H9 (cell line): ENCODE results near the gene SFRP2. TPM values are rescaled to one million over a fixed set of nuclear protein-coding genes. Genes with fewer than 3 reads are reported as not detected.

ENCODE experiments used
- DNase-seq: peaks from one replicate; pipeline ENCODE4 v3.0.0-alpha.2; 2017
- H2AFZ ChIP-seq: one replicate; pipeline ENCODE4 v1.6.1; 2013; ENCODE audit warnings: mild to moderate bottlenecking, low read length, control low read depth, moderate library complexity
- H2AK5ac ChIP-seq: 2 replicates; pipeline ENCODE4 v1.6.1; 2013; ENCODE audit warnings: low read length, control low read depth, mixed read lengths; ENCODE audit not compliant: insufficient read length
- H2BK120ac ChIP-seq: one replicate; pipeline ENCODE4 v1.6.1; 2013; ENCODE audit warnings: low read depth, mild to moderate bottlenecking, low read length, control low read depth, inconsistent platforms; ENCODE audit not compliant: poor library complexity, severe bottlenecking
- H2BK12ac ChIP-seq: 2 replicates; pipeline ENCODE4 v1.6.1; 2013; ENCODE audit warnings: low read length, control low read depth, mixed read lengths, low read depth; ENCODE audit not compliant: insufficient read length
- H2BK15ac ChIP-seq: 2 replicates; pipeline ENCODE4 v1.6.1; 2013; ENCODE audit warnings: low read depth, low read length, control low read depth
- H2BK20ac ChIP-seq: one replicate; pipeline ENCODE4 v1.6.1; 2013; ENCODE audit warnings: low read depth, mild to moderate bottlenecking, low read length, control low read depth, inconsistent platforms; ENCODE audit not compliant: poor library complexity, severe bottlenecking
- H2BK5ac ChIP-seq: 2 replicates; pipeline ENCODE4 v1.6.1; 2013; ENCODE audit warnings: low read length, control low read depth, mixed read lengths; ENCODE audit not compliant: insufficient read length
- H3K14ac ChIP-seq: 2 replicates; pipeline ENCODE4 v1.6.1; 2013; ENCODE audit warnings: low read length, control low read depth; ENCODE audit not compliant: insufficient read depth
- H3K18ac ChIP-seq: 2 replicates; pipeline ENCODE4 v1.6.1; 2013; ENCODE audit warnings: low read depth, mild to moderate bottlenecking, mixed read lengths, low read length, control low read depth; ENCODE audit not compliant: insufficient read length
- H3K23ac ChIP-seq: 2 replicates; pipeline ENCODE4 v1.6.1; 2013; ENCODE audit warnings: low read length, control low read depth, mixed read lengths, low read depth; ENCODE audit not compliant: insufficient read length
- H3K23me2 ChIP-seq: 2 replicates; pipeline ENCODE4 v1.6.1; 2013; ENCODE audit warnings: low read depth, mild to moderate bottlenecking, mixed read lengths, low read length, control low read depth; ENCODE audit not compliant: insufficient read length, poor library complexity, severe bottlenecking
- H3K27ac ChIP-seq: 2 replicates; pipeline ENCODE4 v1.5.1; 2013; ENCODE audit warnings: low read length, control low read depth, mixed read lengths, low read depth; ENCODE audit not compliant: insufficient read length
- H3K27me3 ChIP-seq: 2 replicates; pipeline ENCODE4 v1.6.1; 2013; ENCODE audit warnings: low read length, control low read depth, inconsistent platforms; ENCODE audit not compliant: insufficient read depth
- H3K4ac ChIP-seq: 2 replicates; pipeline ENCODE4 v1.6.1; 2013; ENCODE audit warnings: low read depth, mild to moderate bottlenecking, control low read depth, inconsistent platforms, low read length, moderate library complexity
- H3K4me1 ChIP-seq: 2 replicates; pipeline ENCODE4 v1.6.1; 2013; ENCODE audit warnings: low read length, control low read depth, inconsistent platforms; ENCODE audit not compliant: insufficient read depth
- H3K4me2 ChIP-seq: 2 replicates; pipeline ENCODE4 v1.6.1; 2013; ENCODE audit warnings: low read length, control low read depth, mixed read lengths; ENCODE audit not compliant: insufficient read length, insufficient read depth
- H3K56ac ChIP-seq: 2 replicates; pipeline ENCODE4 v1.6.1; 2013; ENCODE audit warnings: low read depth, mild to moderate bottlenecking, mixed read lengths, low read length, control low read depth; ENCODE audit not compliant: insufficient read length
- H3K79me1 ChIP-seq: 2 replicates; pipeline ENCODE4 v1.6.1; 2013; ENCODE audit warnings: low read depth, mild to moderate bottlenecking, moderate library complexity, low read length, control low read depth, inconsistent platforms; ENCODE audit not compliant: insufficient read depth, poor library complexity, severe bottlenecking
- H3K79me2 ChIP-seq: 2 replicates; pipeline ENCODE4 v1.6.1; 2013; ENCODE audit warnings: low read length, control low read depth, inconsistent platforms; ENCODE audit not compliant: insufficient read depth
- H3K9ac ChIP-seq: 2 replicates; pipeline ENCODE4 v1.6.1; 2013; ENCODE audit warnings: low read length, control low read depth, mixed read lengths; ENCODE audit not compliant: insufficient read length; ENCODE audit errors: extremely low read depth
- H3K9me3 ChIP-seq: one replicate; pipeline ENCODE4 v1.6.1; 2013; ENCODE audit warnings: low read depth, low read length, inconsistent platforms; ENCODE audit not compliant: control insufficient read depth
- H3T11ph ChIP-seq: one replicate; pipeline ENCODE4 v1.6.1; 2013; ENCODE audit warnings: mild to moderate bottlenecking, low read length, control low read depth, inconsistent platforms
- H4K20me1 ChIP-seq: one replicate; pipeline ENCODE4 v1.6.1; 2013; ENCODE audit not compliant: control insufficient read depth, insufficient read length, insufficient read depth
- H4K5ac ChIP-seq: 2 replicates; pipeline ENCODE4 v1.6.1; 2013; ENCODE audit warnings: low read depth, mild to moderate bottlenecking, mixed read lengths, low read length, control low read depth; ENCODE audit not compliant: insufficient read length
- H4K8ac ChIP-seq: replicated peaks from 2 replicates; pipeline ENCODE4 v1.6.1; 2013; ENCODE audit warnings: low read length, control low read depth, mixed read lengths, low read depth; ENCODE audit not compliant: insufficient read length
- H4K91ac ChIP-seq: 2 replicates; pipeline ENCODE4 v1.6.1; 2013; ENCODE audit warnings: low read depth, mild to moderate bottlenecking, moderate library complexity, mixed read lengths, low read length, control low read depth; ENCODE audit not compliant: insufficient read length
- H3K27ac Mint-ChIP-seq, 3 experiments: 2 replicates in 2 of 3; 3 replicates in 1 of 3; pipeline ENCODE4 v1.8.0; 2020 to 2021; ENCODE audit warnings: mixed read lengths in 3 of 3, mild to moderate bottlenecking in 1 of 3, moderate library complexity in 1 of 3
- H3K27me3 Mint-ChIP-seq: 2 replicates; pipeline ENCODE4 v1.8.0; 2021; ENCODE audit warnings: low read depth, mild to moderate bottlenecking, moderate library complexity, mixed read lengths
- H3K36me3 Mint-ChIP-seq, 3 experiments: 2 replicates in 2 of 3; 3 replicates in 1 of 3; pipeline ENCODE4 v1.8.0; 2020 to 2021; ENCODE audit warnings: low read depth in 3 of 3, mixed read lengths in 3 of 3; ENCODE audit not compliant: insufficient read depth in 1 of 3
- H3K4me1 Mint-ChIP-seq, 2 experiments: 2 replicates each; pipeline ENCODE4 v1.8.0; 2020; ENCODE audit warnings: mixed read lengths in 2 of 2
- H3K4me3 Mint-ChIP-seq, 2 experiments: 2 replicates in 1 of 2; 3 replicates in 1 of 2; pipeline ENCODE4 v1.8.0; 2020 to 2021; ENCODE audit warnings: mild to moderate bottlenecking in 2 of 2, mixed read lengths in 2 of 2, moderate library complexity in 1 of 2
- H3K9me3 Mint-ChIP-seq, 2 experiments: 2 replicates in 1 of 2; 3 replicates in 1 of 2; pipeline ENCODE4 v1.8.0; 2020; ENCODE audit warnings: mild to moderate bottlenecking in 2 of 2, mixed read lengths in 2 of 2, moderate library complexity in 1 of 2
- WGBS: extraction: QIAGEN DNeasy Blood & Tissue Kit; methylation state at CpG from one replicate; pipeline ENCODE4 v1.1.7; 2013; ENCODE audit warnings: missing lambda C conversion rate, low lambda C conversion rate, mixed read lengths; ENCODE audit not compliant: insufficient read length; ENCODE audit errors: extremely low coverage; 5-methylcytosine and 5-hydroxymethylcytosine counted together
- total RNA-seq: library from RNA; stranded (reverse); gene quantifications from 2 replicates; pipeline ENCODE4 v1.2.1, GENCODE V29; 2021
- TF ChIP-seq, protein P1 (sequence below): fragments of 200-600 bp; sonication (generic); conservative IDR thresholded peaks from 3 replicates; pipeline ENCODE4 v1.8.0; 2021; ENCODE audit warnings: antibody characterized with exemption, mild to moderate bottlenecking

SFRP2 gene
- total RNA-seq, 1 experiment from 2014 or later: 156 TPM

DNA sequence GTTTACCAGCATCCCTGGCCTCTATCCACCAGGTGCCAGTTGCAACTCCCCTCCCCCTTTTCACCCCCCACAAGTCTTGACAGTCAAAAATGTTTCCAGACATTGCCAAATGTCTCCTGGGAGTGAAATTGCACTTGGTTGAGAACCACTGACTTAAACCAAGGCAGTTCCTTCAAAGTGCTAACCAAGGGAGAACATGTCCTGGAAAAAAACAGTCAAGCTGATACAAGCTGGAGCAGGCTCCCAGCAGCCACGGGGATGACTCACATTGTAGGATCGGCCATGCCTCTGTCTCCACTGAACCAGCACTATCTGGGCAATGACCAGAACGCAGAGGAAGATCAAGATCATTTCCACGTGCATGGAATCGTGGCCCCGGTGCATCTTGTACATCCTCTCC is 40.5 kb downstream of the SFRP2 start:
- Histone ChIP-seq H2BK15ac (no peak overlapping the region), H2BK20ac (no peak overlapping the region), H3K27me3 (no peaks in the 10 kb centered on the region), H3K79me2 (no peaks in the 10 kb centered on the region), H2BK5ac (no peak overlapping the region), H3K4me2 (no peak overlapping the region), H3K4me1 (no peaks in the 10 kb centered on the region), H4K5ac (no peak overlapping the region), H3K56ac (no peak overlapping the region), H3K9me3 (no peaks in the 10 kb centered on the region), H3K23ac (no peak overlapping the region), H4K20me1 (no peaks in the 10 kb centered on the region), H4K8ac (no peak overlapping the region), H2AFZ (no peak overlapping the region), H2AK5ac (no peak overlapping the region), H3K27ac (no peak overlapping the region), H3K9ac (no peak overlapping the region), H3K18ac (no peak overlapping the region), H3K79me1 (no peaks in the 10 kb centered on the region), H3T11ph (no peak overlapping the region), H2BK120ac (no peak overlapping the region), H4K91ac (no peak overlapping the region), H2BK12ac (no peak overlapping the region), H3K14ac (no peak overlapping the region), H3K4ac (no peak overlapping the region), H3K23me2 (no peaks in the 10 kb centered on the region)
- Mint-ChIP-seq H3K27ac (no peak overlapping the region; a peak in 1 of 7 replicates), H3K9me3 (no peaks in the 10 kb centered on the region), H3K27me3 (no peaks in the 10 kb centered on the region), H3K36me3 (peaks cover 2 to 5% (median 3%) of the 10 kb centered on the region in 3 experiments; a peak in 4 of 7 replicates), H3K4me1 (peaks cover 2 to 5% of the 10 kb centered on the region in 2 experiments; a peak in 1 of 4 replicates), H3K4me3 (no peak overlapping the region)
- TF ChIP-seq, protein P1, sequence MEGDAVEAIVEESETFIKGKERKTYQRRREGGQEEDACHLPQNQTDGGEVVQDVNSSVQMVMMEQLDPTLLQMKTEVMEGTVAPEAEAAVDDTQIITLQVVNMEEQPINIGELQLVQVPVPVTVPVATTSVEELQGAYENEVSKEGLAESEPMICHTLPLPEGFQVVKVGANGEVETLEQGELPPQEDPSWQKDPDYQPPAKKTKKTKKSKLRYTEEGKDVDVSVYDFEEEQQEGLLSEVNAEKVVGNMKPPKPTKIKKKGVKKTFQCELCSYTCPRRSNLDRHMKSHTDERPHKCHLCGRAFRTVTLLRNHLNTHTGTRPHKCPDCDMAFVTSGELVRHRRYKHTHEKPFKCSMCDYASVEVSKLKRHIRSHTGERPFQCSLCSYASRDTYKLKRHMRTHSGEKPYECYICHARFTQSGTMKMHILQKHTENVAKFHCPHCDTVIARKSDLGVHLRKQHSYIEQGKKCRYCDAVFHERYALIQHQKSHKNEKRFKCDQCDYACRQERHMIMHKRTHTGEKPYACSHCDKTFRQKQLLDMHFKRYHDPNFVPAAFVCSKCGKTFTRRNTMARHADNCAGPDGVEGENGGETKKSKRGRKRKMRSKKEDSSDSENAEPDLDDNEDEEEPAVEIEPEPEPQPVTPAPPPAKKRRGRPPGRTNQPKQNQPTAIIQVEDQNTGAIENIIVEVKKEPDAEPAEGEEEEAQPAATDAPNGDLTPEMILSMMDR: no peak
- no CpG with 5 or more reads among the region's 6 CpGs for WGBS
- no peak for DNase-seq
